GM21423 (cell line): ENCODE data around the gene DEFB119.
"Not testable (repeated sequence)": the region's sequence is repeated elsewhere in the genome, so short reads cannot be mapped to it uniquely, and the experiment has no call there.

ENCODE experiments used
- ATAC-seq: cut with Tn5 transposase; IDR thresholded peaks from one replicate; pipeline ENCODE4 v1.9.1; 2021; ENCODE audit warnings: mild to moderate bottlenecking, moderate library complexity; ENCODE audit not compliant: unreplicated experiment

DEFB119 gene, protein sequence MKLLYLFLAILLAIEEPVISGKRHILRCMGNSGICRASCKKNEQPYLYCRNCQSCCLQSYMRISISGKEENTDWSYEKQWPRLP

DNA sequence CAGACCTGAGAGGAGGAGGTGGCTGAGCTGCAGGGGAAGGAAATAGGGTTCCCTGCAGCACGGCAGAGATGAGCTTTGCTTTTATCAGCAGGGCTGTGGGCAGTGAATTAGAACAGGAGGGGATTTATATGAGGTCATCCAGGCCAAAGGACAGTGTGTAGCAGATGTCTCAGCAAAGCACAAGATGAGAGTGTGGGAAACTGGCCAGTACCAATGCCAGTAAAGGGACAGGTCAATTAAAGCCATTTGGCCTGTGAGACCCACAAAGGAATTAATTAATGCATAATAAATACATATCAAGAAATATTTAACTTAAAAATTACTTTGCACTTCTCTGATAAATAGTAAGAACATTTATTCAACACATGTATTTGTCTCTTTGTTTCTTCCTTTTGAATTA lies at the start of gene DEFB119:
DEFB119 (minus strand) TSS at position 101 of the 400 bp plus-strand sequence. CDS start 107 bp downstream, outside the sequence.
- ATAC-seq, result no peak

GRCh38 chr20:31430568-31431115 lies 40.3 kb upstream of the DEFB119 start:
- ATAC-seq, result no peak

DNA sequence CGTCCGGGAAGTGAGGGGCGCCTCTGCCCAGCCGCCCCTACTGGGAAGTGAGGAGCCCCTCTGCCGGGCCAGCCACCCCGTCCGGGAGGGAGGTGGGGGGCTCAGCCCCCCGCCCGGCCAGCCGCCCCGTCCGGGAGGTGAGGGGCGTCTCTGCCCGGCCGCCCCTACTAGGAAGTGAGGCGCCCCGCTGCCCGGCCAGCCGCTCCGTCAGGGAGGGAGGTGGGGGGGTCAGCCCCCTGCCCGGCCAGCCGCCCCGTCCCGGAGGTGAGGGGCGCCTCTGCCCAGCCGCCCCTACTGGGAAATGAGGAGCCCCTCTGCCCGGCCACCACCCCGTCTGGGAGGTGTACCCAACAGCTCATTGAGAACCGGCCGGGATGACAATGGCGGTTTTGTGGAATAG lies 37.2 kb upstream of the DEFB119 start:
- not testable (repeated sequence) for ATAC-seq

GRCh38 chr20:31426891-31427551 lies 36.6 kb upstream of the DEFB119 start:
- ATAC-seq, result not testable (repeated sequence)

DNA sequence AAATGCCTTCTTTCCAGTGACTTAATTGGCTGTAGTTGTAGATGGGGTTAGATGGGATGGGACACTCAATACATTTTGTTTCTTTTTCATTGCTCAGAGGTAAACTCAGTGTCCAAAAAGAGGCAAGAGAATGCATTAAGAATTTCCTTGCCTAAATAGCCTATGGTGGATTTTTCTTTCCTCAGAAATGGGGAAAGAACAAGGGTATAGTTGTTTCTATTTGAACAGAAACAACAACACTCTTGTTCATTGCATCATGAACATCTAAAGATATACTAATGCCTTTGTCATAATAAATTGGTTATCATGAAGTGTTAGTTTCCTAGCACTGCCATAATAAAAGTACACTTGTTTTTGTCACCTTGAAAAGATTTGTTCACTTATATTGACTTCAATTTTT lies 35.4 kb upstream of the DEFB119 start:
- ATAC-seq, result no peak

GRCh38 chr20:31418307-31418706 lies 27.9 kb upstream of the DEFB119 start:
- ATAC-seq, result no peak

- ATAC-seq, result no peak
Observed at GRCh38 chr20:31415653-31416052, 25.3 kb upstream of the DEFB119 start.

DNA sequence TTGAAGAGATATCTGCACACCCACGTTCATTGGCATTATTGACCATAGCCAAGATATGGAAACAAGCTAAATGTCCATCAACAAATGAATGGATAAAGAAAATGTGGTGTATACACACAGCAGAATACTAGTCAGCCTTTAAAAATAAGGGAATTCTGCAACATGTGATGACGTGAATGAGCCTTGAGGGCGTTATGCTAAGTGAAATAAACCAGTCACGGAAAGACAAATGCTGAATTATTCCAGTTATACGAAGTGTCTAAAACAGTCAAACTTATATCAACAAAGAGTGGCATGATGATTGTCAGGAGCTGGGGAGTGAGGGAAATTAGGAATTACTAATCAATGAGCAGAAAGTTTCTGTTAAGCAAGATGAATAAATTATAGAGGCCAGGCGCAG lies 24.0 kb upstream of the DEFB119 start:
- ATAC-seq, result no peak

DNA sequence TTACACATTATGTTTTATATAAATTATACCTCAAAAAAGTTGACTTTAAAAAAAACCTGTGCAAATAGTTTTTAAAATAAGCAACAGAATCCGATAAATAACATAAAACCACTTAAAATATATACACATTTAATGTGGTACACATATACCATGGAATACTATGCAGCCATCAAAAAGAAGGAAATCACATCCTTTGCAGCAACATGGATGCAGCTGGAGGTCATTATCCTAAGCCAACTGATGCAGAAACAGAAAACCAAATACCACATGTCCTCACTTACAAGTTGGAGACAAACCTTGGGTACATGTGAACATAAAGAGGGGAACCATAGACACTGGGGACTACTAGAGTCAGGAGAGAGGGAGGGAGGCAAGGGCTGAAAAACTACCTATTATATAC lies 19.6 kb upstream of the DEFB119 start:
- ATAC-seq, result no peak

GRCh38 chr20:31406115-31406514 lies 15.7 kb upstream of the DEFB119 start, which contains the start of gene DEFB121:
DEFB121 (minus strand) TSS chr20:31406215; CDS start chr20:31406152, 63 bp downstream.
- no peak for ATAC-seq

GRCh38 chr20:31403886-31404285 lies 13.5 kb upstream of the DEFB119 start:
- no peak for ATAC-seq

GRCh38 chr20:31394900-31395299 lies 4.5 kb upstream of the DEFB119 start:
- no peak for ATAC-seq

DNA sequence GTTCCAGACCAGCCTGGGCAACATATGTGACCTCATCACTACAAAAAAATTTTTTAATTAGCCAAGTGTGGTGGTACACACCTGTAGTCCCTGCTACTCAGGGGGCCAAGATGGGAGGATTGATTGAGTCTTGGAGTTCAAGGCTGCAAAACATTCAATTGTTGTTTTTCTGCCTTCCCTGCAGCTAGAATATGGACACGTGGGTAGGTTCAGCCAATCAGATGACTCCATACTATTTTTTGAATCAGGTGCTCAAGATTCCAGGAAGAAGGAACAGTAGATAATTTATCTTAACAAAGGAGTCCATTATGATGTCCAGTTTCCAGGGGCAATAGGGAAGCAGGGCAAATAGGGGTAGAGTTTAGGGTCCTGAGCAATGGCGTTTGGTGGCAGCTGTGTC lies 2.4 kb upstream of the DEFB119 start:
- no peak for ATAC-seq

DNA sequence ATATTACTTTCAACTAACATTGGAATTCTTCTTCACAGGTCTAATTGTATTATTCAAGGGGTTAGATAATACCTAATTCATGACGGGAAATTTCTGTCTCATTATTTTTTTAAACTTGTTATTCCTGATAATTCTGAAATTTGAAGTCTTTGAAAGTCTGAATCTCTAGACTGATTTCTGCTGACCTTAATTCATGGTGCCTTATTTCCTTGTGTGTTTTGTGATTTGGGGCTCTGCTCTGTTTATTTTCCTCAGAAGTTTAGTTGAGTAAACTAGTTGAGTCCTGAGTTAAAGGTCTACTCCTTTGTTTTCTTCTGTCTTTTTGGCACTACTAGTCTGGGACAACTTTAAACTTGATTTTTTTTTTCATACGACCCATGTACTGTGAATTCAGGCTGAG lies 16.0 kb downstream of the DEFB119 start:
- no peak for ATAC-seq

DNA sequence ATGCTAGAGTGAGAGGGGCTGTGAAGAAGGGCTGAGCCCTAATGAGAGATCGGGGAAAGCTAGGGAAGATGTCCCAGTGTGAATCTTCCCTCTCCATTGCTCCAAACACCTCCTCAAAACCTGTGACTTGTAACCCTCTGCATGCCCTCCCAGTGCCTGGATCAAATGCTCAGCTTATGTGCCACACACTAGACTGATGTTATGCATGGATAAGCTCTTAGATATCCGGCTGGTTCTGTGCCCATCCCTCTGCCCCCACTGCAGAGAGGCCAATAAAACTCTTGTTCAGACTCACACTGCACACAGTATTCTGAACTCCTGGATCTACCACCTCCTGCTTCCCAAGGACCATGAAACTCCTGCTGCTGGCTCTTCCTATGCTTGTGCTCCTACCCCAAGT lies 22.1 kb downstream of the DEFB119 start, which contains the start of gene DEFB118:
DEFB118 (plus strand) TSS at position 301 of the 400 bp plus-strand sequence; CDS start at position 351, 50 bp downstream.
- no peak for ATAC-seq

DNA sequence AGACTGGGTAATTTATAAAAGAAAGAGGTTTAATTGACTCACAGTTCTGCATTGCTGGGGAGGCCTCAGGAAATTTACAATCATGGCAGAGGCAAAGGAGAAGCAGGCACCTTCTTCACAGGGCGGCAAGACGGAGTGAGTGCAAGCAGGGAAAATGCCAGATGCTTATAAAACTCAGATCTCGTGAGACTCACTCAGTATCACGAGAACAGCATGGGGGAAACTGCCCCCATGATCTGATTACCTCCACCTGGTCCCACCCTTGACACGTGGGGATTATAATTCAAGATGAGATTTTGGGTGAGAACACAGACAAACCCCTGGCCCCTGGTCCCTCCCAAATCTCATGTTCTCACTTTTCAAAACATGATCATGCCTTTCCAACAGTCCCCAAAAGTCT lies 26.1 kb downstream of the DEFB119 start:
- ATAC-seq, result not testable (repeated sequence)

DNA sequence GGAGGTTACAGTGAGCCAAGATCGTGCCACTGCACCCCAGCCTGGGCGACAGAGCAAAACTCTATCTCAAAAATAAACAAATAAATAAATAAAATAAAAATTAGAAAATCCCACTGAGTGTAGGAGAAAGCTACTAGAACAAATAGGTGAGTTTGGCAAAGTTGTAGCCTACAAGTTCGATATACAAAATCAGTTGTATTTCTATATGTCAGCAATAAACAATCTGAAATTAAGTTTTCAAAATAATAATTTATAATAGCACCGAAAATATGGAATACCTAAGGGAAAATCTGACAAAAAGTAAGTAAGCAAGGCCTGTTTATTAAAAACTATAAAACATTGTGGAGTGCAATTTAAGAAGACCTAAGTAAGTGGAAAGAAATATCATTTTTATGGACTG lies 27.1 kb downstream of the DEFB119 start:
- no peak for ATAC-seq

GRCh38 chr20:31355981-31356380 lies 34.4 kb downstream of the DEFB119 start:
- ATAC-seq, result no peak

DNA sequence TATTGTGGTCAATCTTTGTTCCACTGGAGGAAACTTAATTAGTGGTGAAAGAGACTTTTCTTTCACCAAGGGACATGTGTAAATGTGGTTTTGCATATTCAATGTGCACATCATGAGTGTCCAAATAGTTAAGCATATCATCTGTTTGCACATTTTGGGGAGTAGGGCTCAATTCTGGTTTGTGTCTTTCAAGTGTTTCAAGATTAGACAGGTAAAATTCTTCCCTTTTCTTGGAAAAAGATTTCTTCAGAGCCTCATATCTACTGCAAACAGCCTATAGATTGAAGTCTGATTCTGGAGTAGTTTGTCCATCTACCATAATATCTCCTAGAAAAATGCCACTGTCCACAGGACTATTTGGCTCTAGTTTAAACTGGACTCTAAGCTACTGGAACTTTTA lies 48.9 kb downstream of the DEFB119 start:
- no peak for ATAC-seq

- ATAC-seq, result no peak
Observed at GRCh38 chr20:31330893-31331292, 59.5 kb downstream of the DEFB119 start.
